Activated CD4-positive, alpha-beta T cell treated with anti-CD3 and anti-CD28 coated beads, Interleukin-2, amount 50 U/mL, for 4 hours (primary cell): Measurements from ENCODE around the gene EP300.

Experiments used
- DNase-seq, 2 experiments: peaks; one replicate each; pipeline ENCODE4 v3.0.0-alpha.2; 2020

EP300 gene

DNA sequence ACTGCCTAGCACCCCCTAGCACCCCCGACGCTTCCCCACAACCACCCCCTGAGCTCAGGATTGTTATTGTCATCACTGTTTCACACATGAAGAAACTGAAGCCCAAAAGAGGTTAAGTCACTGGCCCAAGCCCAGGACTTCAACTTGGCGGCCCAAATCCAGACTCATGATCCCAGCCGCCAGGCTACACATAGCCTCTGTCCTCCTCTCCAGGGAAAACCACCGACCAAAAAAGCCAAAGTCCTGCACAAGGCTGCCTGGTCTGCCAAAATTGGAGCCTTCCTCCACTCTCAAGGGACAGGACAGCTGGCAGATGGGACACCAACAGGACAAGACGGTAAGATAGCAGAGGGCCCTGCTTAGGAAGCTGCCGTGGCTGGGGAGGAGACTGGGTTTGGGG is 123.5 kb downstream of the EP300 start:
- no peak for DNase-seq

- DNase-seq = no peak
Observed at GRCh38 chr22:41216984-41217383, 124.6 kb downstream of the EP300 start.

DNA sequence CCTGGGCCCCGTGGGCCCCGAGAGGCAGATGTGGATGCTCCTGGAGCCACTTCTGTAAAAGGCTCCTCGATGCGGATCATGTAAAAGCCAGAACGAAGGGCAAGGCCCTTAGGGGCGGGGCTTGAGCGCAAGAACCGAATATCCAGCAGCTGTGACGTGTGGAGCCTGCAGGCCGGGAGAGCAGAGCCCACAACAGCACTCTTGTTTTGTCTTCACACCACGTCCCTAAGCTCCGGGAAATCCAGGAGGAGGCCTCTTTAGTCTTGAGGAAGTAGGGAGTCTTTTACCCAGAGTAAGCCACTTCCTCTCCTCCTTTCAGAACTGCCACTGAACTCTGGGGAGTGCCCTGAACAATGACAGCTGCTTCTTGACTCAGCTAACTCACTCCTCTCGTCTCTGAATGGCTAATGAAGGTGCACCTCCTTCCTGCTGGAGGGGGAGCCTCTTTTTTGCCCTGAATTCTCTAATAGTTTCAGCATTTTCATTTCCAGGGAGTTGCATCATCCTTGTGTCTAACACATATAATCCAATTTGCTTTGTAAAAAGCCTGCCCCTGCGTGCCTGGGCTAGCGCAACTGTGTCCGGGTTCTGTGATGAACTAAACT is 125.3 kb downstream of the EP300 start:
- no peak for DNase-seq

DNA sequence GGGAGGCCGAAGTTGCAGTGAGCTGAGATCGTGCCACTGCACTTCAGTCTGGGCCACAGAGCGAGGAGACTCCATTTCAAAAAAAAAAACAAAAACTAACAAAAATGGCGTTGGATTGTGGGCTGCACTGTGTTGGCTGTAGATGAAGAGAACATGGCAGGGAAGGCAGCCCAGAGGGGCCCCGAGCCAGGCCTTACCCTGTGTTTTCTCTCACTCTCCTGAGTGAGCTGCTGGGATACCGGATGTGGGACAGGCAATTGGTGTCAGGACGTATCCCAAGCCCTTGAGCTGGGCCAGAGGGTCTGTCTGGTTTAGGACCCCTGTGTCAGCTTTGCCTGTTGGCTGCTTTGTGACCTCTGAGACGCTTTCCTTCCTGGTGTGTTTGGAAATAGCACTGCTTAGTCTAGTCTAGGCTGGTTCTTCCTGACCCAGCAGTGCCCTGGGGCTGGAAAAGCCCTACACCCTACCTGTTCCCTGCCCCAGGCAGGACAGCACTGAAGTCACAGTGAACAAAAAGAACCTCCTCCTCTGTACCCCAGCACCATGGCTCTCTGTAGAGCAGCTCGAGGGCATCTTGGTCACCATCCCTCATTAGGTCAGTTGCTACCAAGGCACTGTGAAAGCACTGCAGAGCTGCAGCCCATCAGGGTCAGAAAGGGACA is 130.6 kb downstream of the EP300 start:
- DNase-seq = no peak

DNA sequence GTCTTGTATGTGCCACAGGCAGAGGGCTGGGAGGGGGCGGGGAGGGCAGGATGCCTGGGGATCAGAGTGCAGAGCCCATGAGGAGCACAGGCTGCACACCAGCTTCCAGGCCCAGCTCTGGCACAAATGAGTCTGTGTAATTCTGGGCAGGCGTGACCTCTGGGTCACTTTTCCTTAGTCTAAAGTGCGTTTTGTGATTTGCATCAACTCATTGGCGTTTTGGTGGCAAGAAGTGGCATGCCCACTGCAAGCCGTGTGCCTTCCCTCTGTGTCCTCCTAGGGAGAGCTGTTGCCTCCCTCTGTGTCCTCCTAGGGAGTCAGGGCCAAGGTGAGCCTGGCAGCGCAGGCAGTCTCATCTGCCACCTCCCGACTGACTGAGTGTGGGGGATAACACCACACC is 131.1 kb downstream of the EP300 start:
- DNase-seq = no peak

DNA sequence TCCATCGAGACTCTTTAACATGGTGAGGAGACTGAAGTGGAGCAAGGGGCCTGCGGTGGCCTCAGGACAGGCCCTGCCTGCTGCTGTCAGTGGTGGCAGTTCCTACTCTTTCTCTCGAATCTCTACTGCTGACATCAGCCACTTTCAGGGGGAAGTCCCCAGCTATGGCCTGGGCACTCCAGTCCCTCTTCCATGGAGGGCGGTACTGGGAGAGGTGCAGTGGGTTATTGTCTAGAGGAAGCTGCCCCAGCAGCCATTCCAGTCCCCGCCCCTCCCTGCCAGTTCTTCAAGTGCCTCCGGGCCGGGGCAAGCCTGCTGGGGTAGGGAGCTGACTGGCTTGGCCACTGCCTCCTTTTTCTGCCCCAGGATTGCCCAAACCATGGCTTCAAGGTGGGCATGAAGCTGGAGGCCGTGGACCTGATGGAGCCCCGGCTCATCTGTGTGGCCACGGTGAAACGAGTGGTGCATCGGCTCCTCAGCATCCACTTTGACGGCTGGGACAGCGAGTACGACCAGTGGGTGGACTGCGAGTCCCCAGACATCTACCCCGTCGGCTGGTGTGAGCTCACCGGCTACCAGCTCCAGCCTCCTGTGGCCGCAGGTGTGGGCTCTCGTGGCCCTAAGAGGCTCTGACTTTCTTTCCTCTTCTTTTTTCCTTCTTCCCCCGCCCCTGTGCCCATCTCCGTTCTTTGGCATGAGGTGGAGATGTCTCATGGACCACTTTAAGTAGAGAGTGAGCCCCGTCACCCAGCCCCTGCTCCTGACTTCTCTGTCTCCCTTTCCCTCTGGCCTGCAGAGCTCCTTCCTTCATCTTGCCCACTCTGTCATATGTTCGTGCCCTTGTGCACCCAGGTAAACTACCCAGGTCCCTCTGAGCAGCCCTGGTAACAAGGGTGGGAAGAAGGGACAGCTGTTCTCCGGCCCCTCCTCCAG is 134.6 kb downstream of the EP300 start:
- no peak for DNase-seq

GRCh38 chr22:41229215-41229614 is 136.8 kb downstream of the EP300 start:
- DNase-seq = no peak
